Middle frontal gyrus (tissue), 1 donor: ENCODE results near the gene PICK1.
"Not testable (repeated sequence)": the region's sequence is repeated elsewhere in the genome, so short reads cannot be mapped to it uniquely, and the experiment has no call there.

ENCODE experiments used
- DNase-seq: peaks from one replicate; pipeline ENCODE4 v3.0.0-alpha.2; 2015; ENCODE audit warnings: low spot score; ENCODE audit errors: extremely low spot score

The PICK1 gene

DNA sequence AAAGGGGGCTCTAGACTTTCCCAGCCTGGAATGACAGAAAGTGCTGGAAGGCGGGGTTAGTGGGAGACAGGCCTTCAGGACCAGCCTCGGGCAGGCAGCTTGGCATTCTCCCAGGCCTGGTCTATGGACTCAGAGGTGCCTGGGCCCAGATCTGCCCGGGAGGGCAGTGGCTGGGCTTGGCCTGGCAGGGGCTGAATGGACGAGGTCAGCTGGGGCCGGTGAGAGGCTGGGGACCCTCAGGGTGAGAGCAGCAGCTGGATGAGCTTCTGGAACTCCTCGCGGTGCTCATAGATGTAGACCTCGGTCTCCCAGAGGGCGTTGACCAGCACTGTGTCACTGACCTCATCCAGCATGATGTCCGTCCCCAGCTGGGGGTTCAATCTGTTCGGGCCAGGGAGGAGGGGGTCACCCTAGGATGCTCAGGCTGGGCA lies 54.7 kb downstream of the PICK1 start:
- DNase-seq, result no peak

DNA sequence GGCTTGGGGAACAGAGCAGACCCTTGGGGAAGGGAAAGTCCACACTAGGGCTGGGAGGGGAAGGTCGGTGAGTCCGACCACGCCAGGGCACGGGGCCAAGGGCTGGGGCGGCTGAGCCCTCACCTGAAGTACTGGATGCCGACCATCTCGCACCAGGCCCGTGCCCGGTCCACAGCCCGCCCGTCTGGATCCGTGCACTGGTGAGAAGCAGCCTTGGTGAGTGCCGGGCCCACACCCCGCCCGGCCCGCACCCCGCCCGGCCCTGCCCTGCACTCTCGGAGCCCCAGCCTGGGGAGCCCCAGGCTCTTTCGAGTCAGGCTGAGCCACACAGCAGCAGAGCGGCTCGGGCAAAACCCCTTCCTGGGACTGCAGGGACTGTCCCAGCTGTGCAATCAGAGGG lies 55.2 kb downstream of the PICK1 start:
- DNase-seq, result no peak

DNA sequence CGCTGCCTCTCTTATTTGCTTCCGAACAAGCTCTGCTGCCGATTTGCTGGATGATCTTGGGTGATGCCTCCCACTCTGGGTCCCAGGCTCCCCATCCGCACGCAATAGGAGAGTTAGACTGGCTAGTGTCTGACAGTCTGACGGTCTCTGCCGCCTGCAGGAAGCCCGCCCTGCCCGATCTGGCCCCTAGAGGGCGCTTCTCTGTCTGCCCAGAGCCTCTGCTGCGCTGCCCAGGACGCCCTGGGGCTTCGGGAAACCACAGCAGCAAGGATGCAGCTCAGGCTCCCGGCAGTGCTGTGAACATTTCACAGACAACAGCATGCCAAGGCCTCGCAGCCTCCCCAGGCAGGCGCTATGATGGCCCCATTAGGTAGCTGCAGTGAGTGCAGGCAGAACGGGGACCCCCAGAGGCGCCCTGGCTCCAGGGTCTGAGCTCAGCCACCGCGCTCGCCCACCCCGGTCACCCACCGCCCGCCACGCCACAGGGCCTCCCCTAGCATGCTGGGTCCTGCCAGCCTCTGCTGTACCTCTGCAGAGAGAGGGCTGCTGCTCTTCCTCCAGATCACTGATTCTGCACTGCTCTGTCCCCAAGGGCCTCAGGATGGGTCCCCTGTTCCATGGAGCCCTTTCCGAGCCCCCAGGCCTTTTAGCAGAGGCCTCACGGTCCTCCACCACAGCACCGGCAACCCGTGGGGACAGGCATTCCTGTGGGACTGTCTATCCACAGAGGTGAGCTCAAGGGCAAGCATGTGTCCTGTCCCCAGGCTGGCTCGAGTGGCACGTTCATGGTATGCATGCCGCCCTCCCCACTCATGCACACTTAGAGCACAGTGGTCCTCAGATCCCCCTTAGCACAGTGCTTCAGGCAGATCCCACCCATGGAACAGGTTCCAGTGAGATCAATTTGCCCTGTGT lies 57.5 kb downstream of the PICK1 start:
- DNase-seq, result peak; percentile 69

DNA sequence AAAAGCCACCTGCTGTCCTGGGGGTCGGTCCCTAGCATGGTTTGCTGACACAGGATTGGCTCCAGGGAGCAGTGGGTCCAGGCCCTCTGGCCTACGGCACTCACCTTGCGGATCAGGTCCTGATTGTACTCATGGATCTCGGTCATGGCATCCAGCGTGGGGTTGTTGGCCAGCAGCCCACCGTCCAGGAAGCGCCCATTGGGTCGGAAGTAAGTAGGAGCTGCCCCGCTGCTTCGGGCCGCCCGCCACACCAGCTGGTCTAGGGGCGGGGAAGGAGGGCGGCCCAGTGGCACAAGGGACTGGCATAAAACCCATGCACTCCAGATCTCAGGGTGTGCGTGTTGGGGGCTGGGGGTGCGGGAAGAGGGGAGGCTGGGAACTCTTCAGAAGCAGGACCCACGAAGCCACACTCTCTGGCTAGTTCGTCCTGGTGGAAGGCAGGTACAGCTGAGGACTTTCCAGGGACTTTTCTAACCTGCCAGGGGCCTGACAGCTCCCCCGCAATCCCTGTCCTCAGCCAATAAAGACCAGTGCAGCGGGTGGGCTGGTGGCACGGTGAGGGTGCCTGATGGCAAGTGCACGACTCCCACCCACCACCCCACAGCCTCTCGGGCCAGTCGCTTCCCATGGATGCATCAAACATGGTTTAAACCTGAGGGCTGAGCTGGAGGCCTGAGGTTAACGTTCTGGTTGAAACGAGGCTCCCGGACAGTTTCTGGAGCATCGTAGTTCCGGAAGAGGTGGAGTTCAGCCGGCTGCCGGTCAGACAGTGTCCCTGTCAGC lies 58.4 kb downstream of the PICK1 start:
- no peak for DNase-seq

DNA sequence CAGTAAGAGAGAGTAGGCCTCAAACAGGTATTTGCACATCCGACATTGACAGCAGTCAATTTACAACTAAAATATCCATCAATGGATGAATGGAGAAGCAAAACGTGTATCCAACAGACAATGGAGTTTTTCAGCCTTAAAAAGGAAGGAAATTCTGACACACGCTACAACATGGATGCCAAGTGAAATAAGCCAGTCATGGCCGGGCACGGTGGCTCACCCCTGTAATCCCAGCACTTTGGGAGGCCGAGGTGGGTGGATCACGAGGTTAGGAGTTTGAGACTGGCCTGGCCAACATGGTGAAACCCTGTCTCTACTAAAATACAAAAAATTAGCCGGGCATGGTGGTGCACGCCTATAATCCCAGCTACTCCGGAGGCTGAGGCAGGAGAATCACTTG lies 60.4 kb downstream of the PICK1 start:
- not testable (repeated sequence) for DNase-seq

GRCh38 chr22:38118182-38118581 lies 61.0 kb downstream of the PICK1 start:
- no peak for DNase-seq

DNA sequence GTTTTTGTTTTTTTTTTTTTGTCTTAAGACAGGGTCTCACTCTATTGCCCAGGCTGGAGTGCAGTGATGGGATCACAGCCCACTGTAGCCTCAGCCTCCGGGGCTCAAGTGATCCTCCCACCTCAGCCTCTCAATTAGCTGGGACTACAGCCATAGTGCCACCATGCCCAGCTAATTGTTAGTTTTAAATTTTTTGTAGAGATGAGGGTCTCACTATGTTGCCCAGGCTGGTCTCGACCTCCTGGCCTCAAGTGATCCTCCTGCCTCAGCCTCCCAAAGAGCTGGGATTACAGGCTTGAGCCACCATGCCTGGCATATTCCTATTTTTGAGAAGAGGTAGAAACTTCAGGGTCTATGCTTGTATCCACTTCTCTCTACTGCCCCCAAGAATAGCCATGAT lies 61.5 kb downstream of the PICK1 start:
- DNase-seq, result not testable (repeated sequence)

DNA sequence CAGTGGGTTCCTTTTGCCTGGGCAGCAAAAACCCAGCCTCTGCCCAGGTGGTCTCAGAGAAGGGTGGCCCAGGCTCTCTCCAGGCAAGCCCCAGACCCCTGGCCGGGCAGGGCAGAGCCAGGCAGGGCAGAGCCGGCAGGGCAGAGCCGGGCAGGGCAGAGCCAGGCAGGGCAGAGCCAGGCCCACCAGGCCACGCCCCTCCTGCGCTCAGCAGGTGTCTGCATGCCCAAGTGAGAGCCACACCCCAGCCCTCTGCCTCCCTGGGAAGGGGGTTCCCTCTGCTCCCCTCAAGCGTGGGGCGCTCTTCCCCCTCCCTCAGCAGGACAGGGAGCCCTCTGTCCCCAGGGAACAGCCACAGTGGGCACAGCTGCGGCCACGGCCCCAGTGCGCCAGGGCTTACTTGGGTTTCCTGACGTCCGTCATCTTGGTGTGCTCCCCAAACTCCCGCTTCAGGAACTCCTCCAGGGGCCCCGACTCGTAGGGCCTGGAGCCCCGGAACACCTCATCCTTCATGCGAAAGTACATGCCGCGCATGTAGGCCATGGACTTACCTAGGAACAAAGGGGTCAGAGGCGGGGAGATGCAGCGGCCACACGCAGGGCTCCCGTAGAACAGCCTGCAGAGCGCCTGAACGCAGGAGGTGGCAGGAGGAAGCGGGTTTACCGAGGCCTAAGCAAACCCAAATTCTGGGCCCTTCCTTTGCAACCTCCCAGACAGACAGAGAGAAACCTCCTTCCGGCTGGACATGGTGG lies 63.3 kb downstream of the PICK1 start:
- DNase-seq, result no peak

- DNase-seq, result no peak
These were observed 65.4 kb downstream of the PICK1 start for GRCh38 chr22:38122616-38123015.

DNA sequence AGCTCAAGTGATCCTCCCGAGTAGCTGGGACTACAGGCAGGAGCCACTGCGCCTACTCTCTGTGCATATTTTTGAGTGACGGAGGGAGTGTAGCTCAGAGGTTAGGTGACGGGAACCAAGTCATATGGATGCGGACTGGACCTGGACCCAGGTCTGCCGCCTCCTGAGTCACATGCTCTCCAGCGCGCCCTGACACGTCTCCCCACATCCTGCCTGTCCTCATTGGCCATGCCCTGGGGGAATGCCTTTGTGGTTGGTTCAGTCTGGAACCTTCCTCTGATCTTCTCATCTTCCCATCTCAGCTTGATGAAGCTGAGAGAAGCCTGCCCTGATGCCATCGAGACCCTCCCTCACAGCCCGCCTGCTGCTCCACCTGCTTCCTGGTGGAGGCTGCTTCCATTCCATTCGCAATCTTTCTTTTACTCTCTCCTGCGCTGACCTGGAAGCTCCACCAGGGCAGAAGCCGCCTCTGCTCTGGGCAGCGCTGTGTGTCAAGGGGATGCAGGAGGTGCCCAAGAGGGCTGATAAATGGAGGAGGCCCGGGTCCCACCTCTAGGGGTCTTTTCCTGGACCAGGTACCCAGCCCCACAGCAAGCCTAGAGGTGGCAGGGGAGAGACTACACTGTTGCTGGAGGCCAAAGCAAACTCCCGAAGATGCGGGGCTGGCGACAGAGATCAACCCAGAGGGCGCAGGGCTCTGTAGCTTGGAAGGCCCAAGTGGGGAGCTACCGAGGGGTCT lies 67.2 kb downstream of the PICK1 start:
- DNase-seq, result no peak

DNA sequence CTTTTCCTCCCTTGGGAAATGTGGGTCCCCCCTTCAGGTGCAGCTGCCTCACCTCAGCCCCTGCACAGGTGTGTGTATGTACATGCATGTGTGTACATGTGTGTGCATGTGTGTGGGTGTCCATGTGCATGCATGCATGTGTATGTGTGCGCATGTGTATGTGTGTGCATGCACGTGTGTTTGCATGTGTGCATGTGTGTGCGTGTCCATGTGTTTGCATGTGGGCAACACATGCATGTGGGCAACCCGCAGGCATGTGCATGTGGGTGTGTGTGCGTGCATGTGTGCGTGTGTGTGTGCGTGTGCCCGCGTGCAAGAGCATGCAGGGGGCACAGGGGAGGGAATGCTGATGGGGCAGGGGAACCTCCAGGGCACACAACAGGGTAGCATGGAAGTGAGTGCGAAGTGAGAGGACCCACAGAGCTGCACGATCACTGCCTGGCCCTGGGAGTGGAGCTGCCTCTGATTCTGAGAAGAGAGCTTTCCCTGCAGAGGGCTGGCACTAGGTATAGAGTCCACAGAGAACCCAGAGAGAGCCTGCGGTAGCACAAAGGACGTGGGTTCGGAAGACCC lies 67.9 kb downstream of the PICK1 start:
- DNase-seq, result no peak
